Kidney epithelial cell (primary cell): ENCODE results near the gene TRIM28. TPM values are rescaled to one million over a fixed set of nuclear protein-coding genes. Genes with fewer than 3 reads are reported as not detected.

Experiments
- DNase-seq: peaks from one replicate; pipeline ENCODE4 v3.0.0-alpha.2; 2010; ENCODE audit warnings: low read depth
- H3K27me3 ChIP-seq: 2 replicates; pipeline ENCODE4 v1.6.0; 2011; ENCODE audit warnings: low read length; ENCODE audit not compliant: control insufficient read depth, insufficient read depth
- H3K36me3 ChIP-seq: 2 replicates; pipeline ENCODE4 v1.5.1; 2011; ENCODE audit warnings: low read length; ENCODE audit not compliant: control insufficient read depth, insufficient read depth
- H3K4me3 ChIP-seq: 2 replicates; pipeline ENCODE4 v1.5.1; 2011; ENCODE audit warnings: low read depth, mild to moderate bottlenecking, control low read depth, low read length
- CTCF ChIP-seq: IDR thresholded peaks from 2 replicates; pipeline ENCODE4 v1.5.1; 2011; ENCODE audit warnings: mild to moderate bottlenecking, moderate library complexity, low read length, control low read depth, inconsistent platforms; ENCODE audit not compliant: insufficient read depth, poor library complexity, severe bottlenecking
- total RNA-seq: library from RNA; depleted of rRNA; stranded (reverse); fragments of >200 nt; gene quantifications from 2 replicates; pipeline ENCODE4 v1.2.3, GENCODE V29; 2015

TRIM28 gene
- total RNA-seq, 1 donor from 2014 or later: 381 TPM

GRCh38 chr19:58563823-58564222, 20.0 kb downstream of the TRIM28 start:
- no peak for TF ChIP-seq CTCF
- DNase-seq: no peak
- no peaks in the 10 kb centered on the region for H3K36me3 ChIP-seq
- H3K27me3 ChIP-seq: no peaks in the 10 kb centered on the region
- H3K4me3 ChIP-seq: no peak overlapping the region

DNA sequence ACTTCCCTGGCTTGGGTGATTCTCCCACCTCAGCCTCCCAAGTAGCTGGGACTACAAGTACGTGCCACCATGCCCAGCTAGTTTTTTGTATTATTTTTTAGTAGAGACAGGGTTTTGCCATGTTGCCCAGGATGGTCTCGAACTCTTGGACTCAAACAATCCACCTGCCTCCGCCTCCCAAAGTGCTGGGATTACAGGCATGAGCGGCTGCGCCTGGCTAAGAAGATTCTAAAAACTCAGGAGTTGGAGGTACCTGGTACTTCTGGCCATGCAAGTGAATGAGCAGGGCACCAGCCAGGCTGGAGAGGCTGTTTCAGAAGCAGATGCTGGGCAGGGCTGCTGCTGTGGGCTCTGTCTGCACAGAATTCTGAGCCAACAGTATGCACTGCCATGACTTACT, 23.1 kb downstream of the TRIM28 start:
- no peak for DNase-seq
- H3K36me3 ChIP-seq: peaks cover 1% of the 10 kb centered on the region
- TF ChIP-seq CTCF: no peak

DNA sequence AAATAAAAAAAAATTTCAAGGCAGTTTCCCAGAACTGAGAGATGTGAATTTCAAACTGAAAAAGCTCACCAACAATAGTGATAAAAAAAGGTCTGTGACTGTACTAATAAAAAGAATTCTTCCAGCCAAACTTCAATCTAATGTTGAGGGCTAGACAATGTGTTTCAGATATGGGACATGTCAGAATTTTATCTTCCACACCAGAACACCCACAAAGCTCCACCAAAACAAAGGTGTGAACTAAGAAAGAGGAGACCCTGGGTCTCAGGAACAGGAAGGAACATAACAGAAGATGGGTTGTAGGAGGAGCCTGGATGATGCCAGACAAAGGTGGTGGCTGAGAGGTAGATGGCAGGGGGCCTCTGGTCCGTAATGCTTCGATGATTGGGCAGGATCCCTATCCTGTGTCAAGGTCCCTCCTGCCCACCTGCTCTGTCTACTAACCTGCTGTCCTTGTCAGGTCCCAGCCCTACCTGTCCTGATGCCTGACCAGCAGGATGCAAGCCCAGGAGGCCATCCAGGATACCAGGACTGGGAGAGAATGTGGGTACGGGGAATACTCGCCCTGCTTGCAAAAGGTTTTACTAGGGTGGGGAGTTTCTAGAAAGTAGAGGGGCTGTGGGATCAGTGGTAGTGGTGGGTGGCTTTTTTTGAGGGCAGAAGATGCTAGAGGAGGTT, 24.7 kb downstream of the TRIM28 start:
- no peak overlapping the region for H3K4me3 ChIP-seq
- no peak for TF ChIP-seq CTCF
- no peak for DNase-seq
- H3K27me3 ChIP-seq: no peaks in the 10 kb centered on the region
- peaks cover 1% of the 10 kb centered on the region for H3K36me3 ChIP-seq

More for the DNA sequence above, 23.1 kb downstream of the TRIM28 start:
- no peak overlapping the region for H3K4me3 ChIP-seq
- H3K27me3 ChIP-seq: no peaks in the 10 kb centered on the region

GRCh38 chr19:58569191-58569942, 25.5 kb downstream of the TRIM28 start:
- Histone ChIP-seq H3K36me3 (peaks cover 1% of the 10 kb centered on the region), H3K27me3 (no peaks in the 10 kb centered on the region), H3K4me3 (no peak overlapping the region)
- no peak for TF ChIP-seq CTCF
- DNase-seq: no peak

GRCh38 chr19:58569943-58570670, 26.2 kb downstream of the TRIM28 start:
- H3K4me3 ChIP-seq: no peak overlapping the region
- H3K36me3 ChIP-seq: peaks cover 1% of the 10 kb centered on the region
- DNase-seq: no peak
- H3K27me3 ChIP-seq: no peaks in the 10 kb centered on the region
- TF ChIP-seq CTCF: no peak
